ENCODE data around the gene ULK1.

DNA sequence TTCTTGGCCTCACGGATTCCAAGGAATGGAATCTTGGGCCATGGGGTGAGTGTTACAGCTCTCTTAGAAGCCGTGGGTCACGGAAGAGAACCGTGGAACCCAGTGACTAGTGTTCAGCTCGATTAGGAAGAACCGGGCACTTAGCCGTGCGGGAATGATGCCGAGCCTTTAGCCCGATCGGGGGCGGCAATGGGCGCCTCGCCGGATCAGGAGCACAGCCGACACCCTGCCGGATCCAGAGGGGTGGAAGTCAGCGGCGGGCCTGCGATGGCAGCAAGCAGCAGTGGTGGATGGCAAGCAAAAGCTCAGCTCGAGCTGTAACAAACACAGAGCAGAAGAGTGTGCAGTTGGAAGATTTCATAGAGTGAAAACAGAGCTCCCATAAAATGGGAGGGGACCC is 21.1 kb upstream of the ULK1 start:
- TF ChIP-seq, protein P1, sequence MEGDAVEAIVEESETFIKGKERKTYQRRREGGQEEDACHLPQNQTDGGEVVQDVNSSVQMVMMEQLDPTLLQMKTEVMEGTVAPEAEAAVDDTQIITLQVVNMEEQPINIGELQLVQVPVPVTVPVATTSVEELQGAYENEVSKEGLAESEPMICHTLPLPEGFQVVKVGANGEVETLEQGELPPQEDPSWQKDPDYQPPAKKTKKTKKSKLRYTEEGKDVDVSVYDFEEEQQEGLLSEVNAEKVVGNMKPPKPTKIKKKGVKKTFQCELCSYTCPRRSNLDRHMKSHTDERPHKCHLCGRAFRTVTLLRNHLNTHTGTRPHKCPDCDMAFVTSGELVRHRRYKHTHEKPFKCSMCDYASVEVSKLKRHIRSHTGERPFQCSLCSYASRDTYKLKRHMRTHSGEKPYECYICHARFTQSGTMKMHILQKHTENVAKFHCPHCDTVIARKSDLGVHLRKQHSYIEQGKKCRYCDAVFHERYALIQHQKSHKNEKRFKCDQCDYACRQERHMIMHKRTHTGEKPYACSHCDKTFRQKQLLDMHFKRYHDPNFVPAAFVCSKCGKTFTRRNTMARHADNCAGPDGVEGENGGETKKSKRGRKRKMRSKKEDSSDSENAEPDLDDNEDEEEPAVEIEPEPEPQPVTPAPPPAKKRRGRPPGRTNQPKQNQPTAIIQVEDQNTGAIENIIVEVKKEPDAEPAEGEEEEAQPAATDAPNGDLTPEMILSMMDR (IDR thresholded peaks at IDR 0.05; ENCODE audit: poor library complexity, severe bottlenecking) = no peak
- TF ChIP-seq EP300 (conservative IDR thresholded peaks at IDR 0.05; ENCODE audit: poor library complexity, severe bottlenecking) = no peak
- TF ChIP-seq SMC3 (conservative IDR thresholded peaks at IDR 0.05; ENCODE audit: poor library complexity) = no peak
- TF ChIP-seq EZH2 (IDR thresholded peaks at IDR 0.05; ENCODE audit: borderline replicate concordance, insufficient read depth, low read length, poor library complexity, severe bottlenecking) = no peak
- no peak for TF ChIP-seq TAF1 (IDR thresholded peaks at IDR 0.05; ENCODE audit: low read depth)
- no peak for TF ChIP-seq POLR2AphosphoS5 (IDR thresholded peaks at IDR 0.05)
